Esophagus muscularis mucosa (tissue), 4 donors: ENCODE data around the gene ABTB2. TPM values are rescaled to one million over a fixed set of nuclear protein-coding genes. Genes with fewer than 3 reads are reported as not detected.

Experiments
- DNase-seq: peaks from one replicate; pipeline ENCODE4 v3.0.0-alpha.2; 2017; ENCODE audit errors: extremely low spot score
- H3K27ac ChIP-seq, 4 donors: fragments of 200-600 bp; sonication (generic); replicated peaks in 1 of 4; 1 replicate in 3 of 4; 2 replicates in 1 of 4; pipeline ENCODE4 v1.5.1; 2016 to 2019; ENCODE audit warnings: mild to moderate bottlenecking in 1 of 4
- H3K27me3 ChIP-seq, 4 donors: fragments of 200-600 bp; sonication (generic); one replicate each; pipeline versions ENCODE4 v1.5.1 to v1.6.0; 2016 to 2019
- H3K36me3 ChIP-seq, 4 donors: fragments of 200-600 bp; sonication (generic); one replicate each; pipeline ENCODE4 v1.5.1; 2016 to 2019
- H3K4me1 ChIP-seq, 4 donors: fragments of 200-600 bp; sonication (generic); one replicate each; pipeline ENCODE4 v1.5.1; 2016 to 2019
- H3K4me3 ChIP-seq, 4 donors: fragments of 200-600 bp; sonication (generic); 1 replicate in 2 of 4; 2 replicates in 2 of 4; pipeline ENCODE4 v1.5.1; 2016 to 2019; ENCODE audit warnings: mild to moderate bottlenecking in 4 of 4, moderate library complexity in 1 of 4
- H3K9me3 ChIP-seq, 4 donors: fragments of 200-600 bp; sonication (generic); 1 replicate in 3 of 4; 2 replicates in 1 of 4; pipeline ENCODE4 v1.5.1; 2016 to 2019
- CTCF ChIP-seq, 3 experiments: fragments of 200-600 bp in 2 of 3; fragments of 450-650 bp in 1 of 3; sonication (generic) in 2 of 3; IDR thresholded peaks; one replicate each; pipeline ENCODE4 v1.5.1; 2017 to 2019; ENCODE audit warnings: antibody characterized with exemption in 3 of 3, mild to moderate bottlenecking in 2 of 3, moderate library complexity in 1 of 3
- EP300 ChIP-seq: sonication (generic); formaldehyde crosslinking; IDR thresholded peaks from one replicate; pipeline ENCODE4 v1.6.1; 2017; ENCODE audit warnings: antibody characterized with exemption
- POLR2A ChIP-seq: fragments of 450-650 bp; IDR thresholded peaks from one replicate; pipeline ENCODE4 v1.6.1; 2017; ENCODE audit warnings: antibody characterized with exemption, moderate library complexity, mild to moderate bottlenecking, low read depth
- POLR2AphosphoS5 ChIP-seq, 2 donors: sonication (generic); formaldehyde crosslinking; IDR thresholded peaks; one replicate each; pipeline ENCODE4 v1.6.1; 2017; ENCODE audit warnings: antibody characterized with exemption in 2 of 2
- WGBS: methylation state at CpG from one replicate; pipeline ENCODE4 v1.1.5; 2018; 5-methylcytosine and 5-hydroxymethylcytosine counted together
- intact Hi-C: fragments of 100-400 bp; cut with DNase I; formaldehyde crosslinking; loops from one replicate; pipeline ENCODE4 v1.15.1; 2023
- total RNA-seq, 4 donors: library from RNA; depleted of rRNA; stranded (reverse); fragments of >200 nt; gene quantifications; one replicate each; pipeline versions ENCODE4 v1.1.0 to v1.2.1, GENCODE V29; 2016

ABTB2 gene
- total RNA-seq, 4 donors from 2014 or later = 5.0 to 8.0 (median 7.2) TPM

- Histone ChIP-seq H3K27me3 (no peaks in the 10 kb centered on the region), H3K36me3 (peaks cover 47 to 100% (median 91%) of the 10 kb centered on the region in 4 donors), H3K27ac (no peak overlapping the region), H3K4me1 (peaks cover 0 to 5% (median 0%) of the 10 kb centered on the region in 4 donors), H3K9me3 (no peaks in the 10 kb centered on the region), H3K4me3 (no peak overlapping the region)
- no peak for TF ChIP-seq CTCF (IDR thresholded peaks at IDR 0.05)
- no peak for TF ChIP-seq EP300
- intact Hi-C loops = no loop called here
- no peak for DNase-seq
- WGBS = 90% methylated on average over 8 of the region's 8 CpGs
These were observed 210.2 kb downstream of the ABTB2 start for GRCh38 chr11:34147581-34147980.

GRCh38 chr11:34146866-34147265 lies 210.9 kb downstream of the ABTB2 start:
- H3K4me1 ChIP-seq = peaks cover 0 to 5% (median 0%) of the 10 kb centered on the region in 4 donors
- no peak overlapping the region for H3K4me3 ChIP-seq
- no peak for DNase-seq
- TF ChIP-seq POLR2AphosphoS5 (IDR thresholded peaks at IDR 0.05) = no peak
- TF ChIP-seq POLR2A = no peak
- TF ChIP-seq EP300 = no peak
- H3K36me3 ChIP-seq = peaks cover 54 to 100% (median 91%) of the 10 kb centered on the region in 4 donors
- H3K9me3 ChIP-seq = no peaks in the 10 kb centered on the region
- H3K27me3 ChIP-seq = no peaks in the 10 kb centered on the region
- no peak overlapping the region for H3K27ac ChIP-seq
- intact Hi-C loops = no loop called here
- WGBS = 64% methylated on average over 5 of the region's 5 CpGs

- H3K27me3 ChIP-seq = no peaks in the 10 kb centered on the region
- H3K4me3 ChIP-seq = no peak overlapping the region
- DNase-seq = no peak
- H3K9me3 ChIP-seq = no peaks in the 10 kb centered on the region
- H3K4me1 ChIP-seq = peaks cover 0 to 5% (median 0%) of the 10 kb centered on the region in 4 donors
- H3K27ac ChIP-seq = no peak overlapping the region
- intact Hi-C loops = no loop called here
- TF ChIP-seq CTCF (IDR thresholded peaks at IDR 0.05) = no peak
- TF ChIP-seq POLR2A = no peak
- TF ChIP-seq EP300 = no peak
- no peak for TF ChIP-seq POLR2AphosphoS5 (IDR thresholded peaks at IDR 0.05)
- H3K36me3 ChIP-seq = peaks cover 59 to 100% (median 93%) of the 10 kb centered on the region in 4 donors
- WGBS = 80% methylated on average over 6 of the region's 12 CpGs
These were observed 211.4 kb downstream of the ABTB2 start for GRCh38 chr11:34146411-34146810.

- DNase-seq = no peak
- peaks cover 62 to 100% (median 96%) of the 10 kb centered on the region in 4 donors for H3K36me3 ChIP-seq
- no peak overlapping the region for H3K4me3 ChIP-seq
- 75% methylated on average over 8 of the region's 8 CpGs for WGBS
- TF ChIP-seq POLR2AphosphoS5 (IDR thresholded peaks at IDR 0.05) = no peak
- no peak for TF ChIP-seq EP300
- no peak for TF ChIP-seq POLR2A
- TF ChIP-seq CTCF (IDR thresholded peaks at IDR 0.05) = no peak
- intact Hi-C loops = no loop called here
- H3K27me3 ChIP-seq = no peaks in the 10 kb centered on the region
- H3K9me3 ChIP-seq = no peaks in the 10 kb centered on the region
- H3K4me1 ChIP-seq = peaks cover 0 to 5% (median 0%) of the 10 kb centered on the region in 4 donors
- H3K27ac ChIP-seq = no peak overlapping the region
These were observed 211.9 kb downstream of the ABTB2 start for GRCh38 chr11:34145847-34146381.

- H3K27ac ChIP-seq = no peak overlapping the region
- no peaks in the 10 kb centered on the region for H3K27me3 ChIP-seq
- peaks cover 70 to 100% (median 98%) of the 10 kb centered on the region in 4 donors for H3K36me3 ChIP-seq
- H3K9me3 ChIP-seq = no peaks in the 10 kb centered on the region
- 80% methylated on average over 5 of the region's 5 CpGs for WGBS
- intact Hi-C loops = no loop called here
- DNase-seq = no peak
- no peak overlapping the region for H3K4me3 ChIP-seq
- H3K4me1 ChIP-seq = peaks cover 0 to 5% (median 0%) of the 10 kb centered on the region in 4 donors
- no peak for TF ChIP-seq POLR2A
- no peak for TF ChIP-seq POLR2AphosphoS5 (IDR thresholded peaks at IDR 0.05)
- no peak for TF ChIP-seq EP300
- TF ChIP-seq CTCF (IDR thresholded peaks at IDR 0.05) = no peak
These were observed 212.7 kb downstream of the ABTB2 start for GRCh38 chr11:34145073-34145472.
